Hematopoietic multipotent progenitor cell treated with erythropoietin and hydrocortisone succinate and interleukin-3 and kit ligand, for 8 days (in vitro differentiated cells): ENCODE data around the gene UBE2QL1.

ENCODE experiments used
- DNase-seq: peaks from one replicate; pipeline ENCODE4 v3.0.0-alpha.2; 2015

UBE2QL1 gene

GRCh38 chr5:6541256-6542013 is 92.8 kb downstream of the UBE2QL1 start:
- DNase-seq: no peak

- no peak for DNase-seq
Observed at GRCh38 chr5:6542421-6543345, 94.0 kb downstream of the UBE2QL1 start.

DNA sequence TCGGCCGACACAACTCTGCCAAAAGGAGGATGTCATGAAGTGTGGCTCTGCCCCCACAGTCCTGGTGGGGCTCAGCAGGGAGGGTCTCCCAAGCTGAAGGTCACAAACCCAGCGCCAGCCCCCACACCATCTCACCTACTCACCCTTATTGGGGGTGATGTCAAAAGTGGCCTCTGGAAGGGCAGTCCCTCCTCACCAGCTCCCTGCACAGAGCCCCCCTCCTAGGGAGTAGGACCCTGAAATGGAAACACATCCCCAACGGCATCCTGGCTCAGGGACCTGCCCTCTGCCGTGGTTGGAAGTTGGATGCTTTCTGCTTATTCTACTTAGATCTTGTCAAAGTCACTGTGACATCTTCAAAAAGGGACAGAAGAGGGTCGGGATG is 94.7 kb downstream of the UBE2QL1 start:
- no peak for DNase-seq

DNA sequence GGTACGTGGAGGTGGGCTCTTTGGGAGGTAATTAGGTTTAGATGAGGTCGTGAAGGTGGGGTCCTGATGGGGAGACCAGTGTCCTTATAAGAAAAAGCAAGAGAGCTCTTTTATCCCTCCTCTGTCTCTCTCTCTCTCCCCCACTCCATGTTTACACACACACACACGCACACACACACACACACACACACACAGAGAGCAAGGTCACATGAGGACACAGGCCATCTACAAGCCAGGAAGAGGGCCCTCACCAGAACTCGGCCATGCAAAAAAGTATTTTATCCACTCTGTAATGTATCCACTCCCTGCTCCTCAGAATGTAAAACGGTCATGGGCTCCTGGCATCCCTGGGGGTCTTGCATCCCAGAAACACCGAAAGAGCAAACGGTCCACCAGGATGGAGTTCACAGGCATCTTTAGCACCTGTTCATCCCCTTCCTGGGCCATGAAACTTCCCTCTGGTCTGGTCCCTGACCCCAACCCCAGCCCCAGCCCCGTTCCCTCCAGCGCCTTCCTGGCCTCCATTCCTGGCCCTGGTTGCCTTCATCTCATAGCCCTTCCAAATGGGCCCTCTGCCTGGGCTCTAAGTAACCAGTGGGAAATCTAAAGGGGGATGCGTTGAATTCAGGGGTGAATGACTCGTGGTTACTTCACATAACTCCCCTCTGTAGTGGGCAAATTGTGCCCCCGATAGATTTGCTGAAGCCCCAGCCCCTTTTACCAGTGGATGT is 95.3 kb downstream of the UBE2QL1 start:
- no peak for DNase-seq
